ENCODE data around the gene TMEM109. TPM values are rescaled to one million over a fixed set of nuclear protein-coding genes. Genes with fewer than 3 reads are reported as not detected.

Gene TMEM109
- total RNA-seq, 2 donors from 2014 or later = 35.0 to 53.4 TPM

DNA sequence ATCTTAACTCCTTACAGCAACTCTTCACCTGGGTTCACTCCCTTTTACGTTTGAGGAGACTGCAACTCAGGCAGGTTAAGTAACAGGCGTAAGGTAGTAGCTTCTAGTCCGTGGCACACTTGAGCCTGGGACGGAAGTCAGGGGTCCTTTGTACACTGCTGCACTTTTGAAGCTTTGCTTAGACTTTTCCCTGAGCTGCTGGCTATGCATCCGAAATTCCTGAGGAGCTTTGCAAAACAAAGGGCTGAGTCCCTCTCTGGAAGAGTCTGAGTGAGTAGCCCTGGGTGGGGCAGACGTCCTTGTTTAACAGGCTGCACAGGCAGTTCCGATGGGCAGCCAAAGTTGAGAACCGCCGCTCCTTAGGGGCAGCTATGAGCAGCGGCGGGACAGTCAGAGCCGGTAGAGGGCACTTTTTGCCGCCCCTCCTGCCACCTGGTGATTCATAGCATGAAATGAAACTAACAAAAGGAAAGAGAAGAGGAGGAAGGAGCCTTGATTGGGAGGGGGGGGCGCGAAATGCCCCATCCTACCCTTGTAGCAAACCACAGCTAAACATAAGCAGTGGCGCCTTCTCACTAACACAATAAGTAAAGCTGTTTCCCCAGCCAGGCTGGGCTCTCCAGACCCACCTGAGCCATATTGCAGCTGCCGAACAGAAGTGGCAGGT lies 1.4 kb downstream of the TMEM109 start:
- H3K27ac ChIP-seq = peak overlapping the region; percentile 73
- peaks cover 6% of the 10 kb centered on the region for H3K36me3 ChIP-seq
- H3K27me3 ChIP-seq = no peaks in the 10 kb centered on the region
- peak overlapping the region; percentile 78 for H3K4me3 ChIP-seq
- H3K4me1 ChIP-seq = peaks cover 4% of the 10 kb centered on the region
- peak; percentile 72 for DNase-seq
- intact Hi-C loops (cut with DNase I) = no loop called here
- TF ChIP-seq CTCF (IDR thresholded peaks at IDR 0.05) = no peak
- H3K9ac ChIP-seq (ENCODE audit: low read depth in 2 of 2, low read length in 2 of 2) = peak overlapping the region; percentile 88 to 90
- H3K9me3 ChIP-seq = no peaks in the 10 kb centered on the region

GRCh38 chr11:60916669-60917206 lies 2.8 kb downstream of the TMEM109 start:
- peaks cover 4% of the 10 kb centered on the region for H3K4me1 ChIP-seq

GRCh38 chr11:60917267-60917666 lies 3.3 kb downstream of the TMEM109 start:
- no peaks in the 10 kb centered on the region for H3K9me3 ChIP-seq
- no peaks in the 10 kb centered on the region for H3K27me3 ChIP-seq
- intact Hi-C loops (cut with DNase I) = no loop called here
- TF ChIP-seq CTCF (IDR thresholded peaks at IDR 0.05) = no peak
- H3K4me3 ChIP-seq = no peak overlapping the region
- H3K4me1 ChIP-seq = peaks cover 4% of the 10 kb centered on the region
- H3K36me3 ChIP-seq = peaks cover 20% of the 10 kb centered on the region
- no peak overlapping the region for H3K9ac ChIP-seq (ENCODE audit: low read depth in 2 of 2, low read length in 2 of 2)
- no peak for DNase-seq
- H3K27ac ChIP-seq = no peak overlapping the region

More at GRCh38 chr11:60916669-60917206, 2.8 kb downstream of the TMEM109 start:
- no peak overlapping the region for H3K4me3 ChIP-seq
- intact Hi-C loops (cut with DNase I) = no loop called here
- H3K9ac ChIP-seq (ENCODE audit: low read depth in 2 of 2, low read length in 2 of 2) = no peak overlapping the region
- peaks cover 15% of the 10 kb centered on the region for H3K36me3 ChIP-seq
- H3K27ac ChIP-seq = no peak overlapping the region
- no peak for DNase-seq
- TF ChIP-seq CTCF (IDR thresholded peaks at IDR 0.05) = no peak
- H3K9me3 ChIP-seq = no peaks in the 10 kb centered on the region
- no peaks in the 10 kb centered on the region for H3K27me3 ChIP-seq

- peaks cover 22% of the 10 kb centered on the region for H3K36me3 ChIP-seq
- no peak overlapping the region for H3K9ac ChIP-seq (ENCODE audit: low read depth in 2 of 2, low read length in 2 of 2)
- no peak for TF ChIP-seq CTCF (IDR thresholded peaks at IDR 0.05)
- H3K27me3 ChIP-seq = no peaks in the 10 kb centered on the region
- peaks cover 4% of the 10 kb centered on the region for H3K4me1 ChIP-seq
- no peak for DNase-seq
- no peak overlapping the region for H3K27ac ChIP-seq
- H3K4me3 ChIP-seq = no peak overlapping the region
- intact Hi-C loops (cut with DNase I) = no loop called here
- H3K9me3 ChIP-seq = no peaks in the 10 kb centered on the region
Measured at GRCh38 chr11:60918251-60918938, 4.4 kb downstream of the TMEM109 start.

GRCh38 chr11:60918939-60919265 lies 4.9 kb downstream of the TMEM109 start:
- Histone ChIP-seq H3K27me3 (no peaks in the 10 kb centered on the region), H3K4me1 (peaks cover 4% of the 10 kb centered on the region), H3K36me3 (peaks cover 22% of the 10 kb centered on the region), H3K9ac (ENCODE audit: low read depth in 2 of 2, low read length in 2 of 2) (no peak overlapping the region), H3K27ac (no peak overlapping the region), H3K9me3 (no peaks in the 10 kb centered on the region), H3K4me3 (no peak overlapping the region)
- intact Hi-C loops (cut with DNase I) = no loop called here
- no peak for DNase-seq
- TF ChIP-seq CTCF (IDR thresholded peaks at IDR 0.05) = no peak
